ACC112 (cell line): Measurements from ENCODE around the gene GPR21.

ENCODE experiments used
- H2AFZ ChIP-seq: fragments of 200-600 bp; sonication (generic); one replicate; pipeline ENCODE4 v1.6.0; 2017; ENCODE audit warnings: antibody characterized with exemption, low read length; ENCODE audit not compliant: unreplicated experiment
- H3K27ac ChIP-seq: fragments of 200-600 bp; sonication (generic); 2 replicates; pipeline ENCODE4 v1.5.1; 2014; ENCODE audit warnings: low read depth, mild to moderate bottlenecking, antibody characterized with exemption, low read length, moderate library complexity
- H3K27me3 ChIP-seq: fragments of 200-600 bp; sonication (generic); 2 replicates; pipeline ENCODE4 v1.6.1; 2014; ENCODE audit warnings: mild to moderate bottlenecking, antibody characterized with exemption, low read length, moderate library complexity, mixed read lengths; ENCODE audit not compliant: insufficient read depth
- H3K36me3 ChIP-seq: fragments of 200-600 bp; sonication (generic); 2 replicates; pipeline ENCODE4 v1.6.1; 2016; ENCODE audit warnings: mild to moderate bottlenecking, antibody characterized with exemption, low read length, moderate library complexity, mixed read lengths; ENCODE audit not compliant: insufficient read depth
- H3K4me1 ChIP-seq: fragments of 200-600 bp; sonication (generic); one replicate; pipeline ENCODE4 v1.6.1; 2016; ENCODE audit warnings: low read length, mixed read lengths; ENCODE audit not compliant: insufficient read depth, unreplicated experiment, control insufficient read depth
- H3K4me3 ChIP-seq: fragments of 200-600 bp; sonication (generic); 2 replicates; pipeline ENCODE4 v1.5.1; 2014; ENCODE audit warnings: mild to moderate bottlenecking, low read depth, low read length
- H3K79me2 ChIP-seq: fragments of 200-600 bp; sonication (generic); one replicate; pipeline ENCODE4 v1.6.0; 2016; ENCODE audit warnings: low read length; ENCODE audit not compliant: control insufficient read depth, unreplicated experiment, insufficient read depth

The GPR21 gene

GRCh38 chr9:123031963-123032362 is 1.5 kb upstream of the GPR21 start:
- H3K27ac ChIP-seq = no peak overlapping the region
- H3K36me3 ChIP-seq = peaks cover 17% of the 10 kb centered on the region; the same call in 1 of the 2 replicates

GRCh38 chr9:123033864-123034601 is 566 bp downstream of the GPR21 start:
- Histone ChIP-seq H2AFZ (no peak overlapping the region), H3K27me3 (no peaks in the 10 kb centered on the region), H3K4me3 (no peak overlapping the region), H3K79me2 (no peaks in the 10 kb centered on the region), H3K36me3 (0 out of 2 replicates have a peak, but pooled peaks cover 9% of the 10 kb centered on the region), H3K4me1 (peaks cover 14% of the 10 kb centered on the region), H3K27ac (no peak overlapping the region)

More at GRCh38 chr9:123031963-123032362, 1.5 kb upstream of the GPR21 start:
- Histone ChIP-seq H3K4me1 (peaks cover 12% of the 10 kb centered on the region), H3K27me3 (no peaks in the 10 kb centered on the region), H3K79me2 (no peaks in the 10 kb centered on the region), H3K4me3 (no peak overlapping the region), H2AFZ (no peak overlapping the region)

- Histone ChIP-seq H3K27me3 (no peaks in the 10 kb centered on the region), H3K4me3 (no peak overlapping the region), H3K4me1 (peaks cover 14% of the 10 kb centered on the region), H3K79me2 (no peaks in the 10 kb centered on the region), H2AFZ (no peak overlapping the region), H3K27ac (no peak overlapping the region), H3K36me3 (peaks cover 9% of the 10 kb centered on the region; the same call in 1 of the 2 replicates)
Measured at GRCh38 chr9:123034881-123035510, 1.5 kb downstream of the GPR21 start.

- Histone ChIP-seq H3K4me3 (no peak overlapping the region), H3K4me1 (peaks cover 14% of the 10 kb centered on the region), H2AFZ (no peak overlapping the region), H3K27me3 (no peaks in the 10 kb centered on the region), H3K79me2 (no peaks in the 10 kb centered on the region), H3K36me3 (peaks cover 13% of the 10 kb centered on the region), H3K27ac (no peak overlapping the region)
Measured at GRCh38 chr9:123035791-123036190, 2.3 kb downstream of the GPR21 start.

- peaks cover 24% of the 10 kb centered on the region for H3K36me3 ChIP-seq
- no peak overlapping the region for H3K27ac ChIP-seq
- no peaks in the 10 kb centered on the region for H3K27me3 ChIP-seq
- H2AFZ ChIP-seq = no peak overlapping the region
- H3K79me2 ChIP-seq = no peaks in the 10 kb centered on the region
- no peak overlapping the region for H3K4me3 ChIP-seq
- peaks cover 14% of the 10 kb centered on the region for H3K4me1 ChIP-seq
Measured at GRCh38 chr9:123036893-123037545, 3.6 kb downstream of the GPR21 start.

GRCh38 chr9:123039617-123040219 is 6.3 kb downstream of the GPR21 start:
- H3K4me3 ChIP-seq = no peak overlapping the region
- H3K27ac ChIP-seq = no peak overlapping the region
- H3K27me3 ChIP-seq = no peaks in the 10 kb centered on the region
- H3K4me1 ChIP-seq = peaks cover 14% of the 10 kb centered on the region
- H2AFZ ChIP-seq = no peak overlapping the region
- H3K79me2 ChIP-seq = no peaks in the 10 kb centered on the region
- H3K36me3 ChIP-seq = peaks cover 37% of the 10 kb centered on the region

GRCh38 chr9:123040801-123041200 is 7.3 kb downstream of the GPR21 start:
- Histone ChIP-seq H2AFZ (no peak overlapping the region), H3K4me1 (peaks cover 13% of the 10 kb centered on the region)

GRCh38 chr9:123041489-123041888 is 8.0 kb downstream of the GPR21 start:
- no peak overlapping the region for H2AFZ ChIP-seq
- H3K4me3 ChIP-seq = no peak overlapping the region
- H3K4me1 ChIP-seq = peaks cover 6% of the 10 kb centered on the region
- no peaks in the 10 kb centered on the region for H3K79me2 ChIP-seq
- no peaks in the 10 kb centered on the region for H3K27me3 ChIP-seq
- H3K36me3 ChIP-seq = peaks cover 36% of the 10 kb centered on the region
- H3K27ac ChIP-seq = no peak overlapping the region

More at GRCh38 chr9:123040801-123041200, 7.3 kb downstream of the GPR21 start:
- Histone ChIP-seq H3K27ac (no peak overlapping the region), H3K4me3 (no peak overlapping the region), H3K79me2 (no peaks in the 10 kb centered on the region), H3K36me3 (peaks cover 36% of the 10 kb centered on the region), H3K27me3 (no peaks in the 10 kb centered on the region)

- no peak overlapping the region for H3K4me3 ChIP-seq
- no peak overlapping the region for H3K27ac ChIP-seq
- peaks cover 36% of the 10 kb centered on the region for H3K36me3 ChIP-seq
- H3K4me1 ChIP-seq = peaks cover 3% of the 10 kb centered on the region
- H2AFZ ChIP-seq = no peak overlapping the region
- no peaks in the 10 kb centered on the region for H3K27me3 ChIP-seq
- no peaks in the 10 kb centered on the region for H3K79me2 ChIP-seq
Measured at GRCh38 chr9:123043081-123043939, 9.8 kb downstream of the GPR21 start.

- Histone ChIP-seq H3K36me3 (peaks cover 31% of the 10 kb centered on the region), H3K27ac (no peak overlapping the region), H3K4me3 (no peak overlapping the region), H3K27me3 (no peaks in the 10 kb centered on the region), H3K4me1 (peaks cover 16% of the 10 kb centered on the region), H3K79me2 (no peaks in the 10 kb centered on the region), H2AFZ (no peak overlapping the region)
Measured at GRCh38 chr9:123044586-123044985, 11.1 kb downstream of the GPR21 start.
